Gastrocnemius medialis (tissue), 4 donors: Measurements from ENCODE around the gene PSMG4.

Experiments
- CTCF ChIP-seq, 5 experiments: fragments of 450-650 bp in 3 of 5; fragments of 200-600 bp in 2 of 5; sonication (generic) in 2 of 5; IDR thresholded peaks in 4 of 5; conservative IDR thresholded peaks in 1 of 5; 1 replicate in 4 of 5; 2 replicates in 1 of 5; pipeline ENCODE4 v1.5.1; 2016 to 2019; ENCODE audit warnings: antibody characterized with exemption in 5 of 5, mild to moderate bottlenecking in 3 of 5, moderate library complexity in 3 of 5
- POLR2A ChIP-seq, 2 donors: fragments of 450-650 bp; IDR thresholded peaks; one replicate each; pipeline ENCODE4 v1.6.1; 2017; ENCODE audit warnings: antibody characterized with exemption in 2 of 2, mild to moderate bottlenecking in 2 of 2, moderate library complexity in 2 of 2

GRCh38 chr6:3305216-3305565 lies 46.4 kb downstream of the PSMG4 start:
- TF ChIP-seq CTCF (IDR thresholded peaks at IDR 0.05 in 4 of 5, conservative IDR thresholded peaks at IDR 0.05 in 1 of 5) (no peak), POLR2A (IDR thresholded peaks at IDR 0.05) (no peak)
